ACHN (cell line): ENCODE measurements around the gene DOK7.
"Not testable (repeated sequence)": the region's sequence is repeated elsewhere in the genome, so short reads cannot be mapped to it uniquely, and the experiment has no call there.

Source experiments
- DNase-seq: peaks from one replicate; pipeline ENCODE4 v3.0.0-alpha.2; 2015
- in situ Hi-C: cut with HindIII; loops from 2 replicates; pipeline ENCODE4 v1.10.0; 2017; ENCODE audit warnings: low sequenced_read_pairs, low pct_ligation_motif_present, low pct_unique_long_range_greater_than_20kb

The DOK7 gene

DNA sequence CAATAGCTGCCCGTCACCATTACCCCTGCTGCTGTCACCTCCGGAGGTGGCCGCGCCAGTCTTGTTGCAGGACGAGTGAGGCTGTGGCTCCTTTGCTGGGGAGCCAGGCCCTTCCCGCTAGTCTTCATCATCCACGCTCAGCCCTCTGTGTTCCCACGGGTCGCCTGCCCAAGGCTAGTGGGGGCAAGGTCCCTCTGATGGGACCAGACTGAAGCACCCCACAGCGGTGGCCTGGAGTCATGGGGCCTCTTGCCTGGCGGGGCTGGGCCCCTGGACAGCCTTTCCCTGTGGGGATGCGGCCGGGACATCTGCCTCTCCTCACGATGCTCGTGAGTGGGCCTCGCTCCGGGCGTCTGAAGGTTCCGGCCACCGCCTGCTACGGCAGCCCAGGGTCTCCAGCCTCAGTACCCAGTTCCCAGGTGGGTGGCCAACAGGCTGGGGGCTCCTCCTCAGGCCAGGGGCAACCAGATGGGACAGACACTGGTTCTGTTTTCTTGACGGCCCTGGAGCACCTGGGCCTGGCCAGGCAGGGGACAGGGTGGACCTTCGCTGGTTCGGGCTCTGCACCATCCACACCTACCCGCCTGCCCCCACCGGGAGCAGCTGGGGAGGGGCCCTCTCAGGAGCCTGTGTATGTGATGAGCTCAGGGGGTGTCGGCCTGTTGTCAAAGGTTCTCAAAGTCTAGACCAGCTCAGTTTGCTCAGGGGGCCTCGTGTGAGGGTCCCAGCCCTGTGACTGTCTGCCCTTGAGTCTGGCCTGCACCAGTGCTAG is 32.3 kb downstream of the DOK7 start:
- in situ Hi-C loops, result no loop called here
- DNase-seq, result no peak

DNA sequence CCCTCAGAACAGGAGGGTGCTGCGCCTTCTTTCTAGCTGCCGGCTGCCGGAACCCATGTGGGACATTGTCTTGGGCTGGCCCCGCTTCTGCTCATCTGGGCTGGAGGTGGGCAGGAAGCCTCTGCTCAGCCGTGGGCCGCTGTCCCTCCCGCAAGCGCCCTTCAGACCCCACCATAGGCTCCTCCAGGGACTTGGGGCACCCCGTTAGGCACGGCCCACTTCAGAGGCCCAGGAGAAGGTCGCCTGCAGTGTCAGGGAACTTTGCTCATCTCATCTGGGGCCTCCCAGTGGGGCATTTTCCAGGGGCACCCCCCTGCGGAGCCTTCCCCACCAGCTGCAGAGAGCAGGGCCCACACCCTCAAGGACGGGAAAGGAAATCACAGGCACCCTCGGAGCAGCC is 32.9 kb downstream of the DOK7 start:
- in situ Hi-C loops, result no loop called here

DNA sequence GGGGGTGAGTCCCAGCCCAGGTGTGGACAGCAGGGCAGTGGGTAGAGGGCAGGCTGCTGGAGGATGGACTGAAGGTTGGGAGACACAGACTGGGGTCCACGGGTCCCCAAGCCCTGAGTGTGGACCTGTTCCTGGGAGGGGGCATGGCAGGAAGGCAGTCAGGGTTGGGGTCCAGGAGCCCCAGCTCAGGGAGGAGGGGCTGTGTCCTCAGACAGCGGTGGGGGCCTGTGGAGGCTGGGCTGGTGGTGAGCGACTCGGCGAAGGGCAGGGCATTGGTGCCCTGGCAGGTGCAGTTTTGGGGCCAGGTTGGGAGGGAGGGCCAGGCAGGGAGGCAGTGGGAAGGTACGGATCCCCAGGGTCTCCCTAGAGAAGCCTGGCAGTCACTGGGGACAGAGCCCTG is 34.0 kb downstream of the DOK7 start:
- in situ Hi-C loops, result no loop called here
- DNase-seq, result no peak

More for the DNA sequence above, 32.9 kb downstream of the DOK7 start:
- DNase-seq, result no peak

DNA sequence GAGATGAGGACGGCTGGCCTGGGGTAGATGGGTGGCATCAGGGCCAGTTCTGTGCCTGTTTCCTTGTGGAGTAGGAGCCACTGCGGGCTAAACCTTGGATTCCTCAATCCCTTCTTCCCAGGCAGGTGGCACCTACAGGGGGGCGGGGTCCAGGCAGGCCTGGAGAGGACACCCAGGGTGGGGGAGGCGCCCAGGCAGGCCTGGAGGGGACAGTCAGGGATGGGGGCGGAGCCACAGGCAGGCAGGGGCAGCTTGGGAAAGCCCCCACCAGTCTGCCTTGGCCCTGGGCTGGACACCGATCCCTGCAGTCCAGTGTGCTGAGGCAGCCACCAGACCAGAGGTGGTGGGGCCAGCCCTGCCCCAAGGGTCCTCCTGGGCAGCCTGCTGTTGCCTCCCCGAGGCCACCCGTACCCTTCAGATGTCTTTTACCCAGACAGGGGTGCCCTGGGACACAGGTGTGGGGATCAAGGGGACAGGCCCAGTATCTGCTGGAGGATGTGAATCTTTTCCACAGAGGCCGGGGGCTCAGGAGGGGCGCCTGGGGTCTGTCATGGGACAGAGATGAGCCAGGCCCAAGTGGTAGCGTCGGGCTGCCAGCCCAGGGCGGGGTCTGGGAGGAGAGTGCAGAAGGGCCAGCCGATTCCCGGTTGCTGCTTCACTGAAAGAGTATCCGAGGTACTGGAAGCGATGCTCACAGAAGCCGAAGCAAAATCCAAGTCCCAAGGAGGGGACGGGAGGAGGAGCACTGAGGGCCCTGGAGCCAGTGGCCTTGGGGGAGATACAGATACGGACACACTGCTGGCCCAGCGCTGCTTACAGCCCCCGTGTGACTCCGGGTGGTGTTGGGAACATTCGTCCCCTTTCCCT is 34.6 kb downstream of the DOK7 start:
- in situ Hi-C loops, result no loop called here
- no peak for DNase-seq

DNA sequence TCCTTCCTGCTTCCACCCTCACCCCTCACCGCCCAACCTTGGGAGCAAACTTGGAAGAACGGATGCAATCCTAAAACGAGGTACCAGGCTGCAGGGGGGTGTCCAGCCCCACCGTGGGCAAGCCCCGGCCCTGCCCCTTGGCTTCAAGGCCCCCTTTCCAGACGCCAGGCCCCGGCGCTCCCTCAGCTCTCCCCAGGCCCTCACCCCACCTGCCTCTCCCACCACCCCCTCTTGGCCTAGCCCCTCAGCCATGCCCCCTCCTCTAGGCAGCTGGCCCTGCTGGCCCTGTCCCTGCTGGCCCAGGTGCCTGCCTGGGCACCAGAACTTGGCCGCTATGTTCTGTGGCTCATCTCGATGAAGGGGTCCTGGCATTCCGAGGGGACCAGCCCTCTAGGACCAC is 35.3 kb downstream of the DOK7 start:
- in situ Hi-C loops, result no loop called here
- no peak for DNase-seq

- in situ Hi-C loops, result no loop called here
- DNase-seq, result no peak
These were observed 35.9 kb downstream of the DOK7 start for GRCh38 chr4:3498901-3499510.

DNA sequence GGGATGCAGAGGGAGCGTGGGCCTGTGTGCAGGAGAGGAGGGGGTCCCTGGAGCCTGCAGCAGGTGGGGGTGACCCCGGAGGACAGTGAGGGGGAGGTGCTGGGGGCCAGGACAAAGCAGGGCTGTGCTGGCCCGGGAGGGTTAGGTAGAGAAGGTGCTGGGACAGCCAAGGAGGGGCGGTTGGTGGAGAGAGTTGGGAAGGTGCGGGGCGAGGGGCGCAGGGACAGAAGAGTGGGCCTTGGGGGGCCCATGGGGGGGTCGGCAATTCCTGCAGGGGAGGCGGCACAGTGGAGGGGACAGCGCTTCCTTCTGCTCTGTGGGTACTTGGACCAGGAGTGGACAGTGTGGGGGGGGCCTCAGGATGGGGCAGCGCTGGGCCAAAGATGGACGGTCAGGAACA is 36.6 kb downstream of the DOK7 start:
- in situ Hi-C loops, result no loop called here
- no peak for DNase-seq

- no peak for DNase-seq
- in situ Hi-C loops, result no loop called here
These were observed 37.0 kb downstream of the DOK7 start for GRCh38 chr4:3500111-3500510.

DNA sequence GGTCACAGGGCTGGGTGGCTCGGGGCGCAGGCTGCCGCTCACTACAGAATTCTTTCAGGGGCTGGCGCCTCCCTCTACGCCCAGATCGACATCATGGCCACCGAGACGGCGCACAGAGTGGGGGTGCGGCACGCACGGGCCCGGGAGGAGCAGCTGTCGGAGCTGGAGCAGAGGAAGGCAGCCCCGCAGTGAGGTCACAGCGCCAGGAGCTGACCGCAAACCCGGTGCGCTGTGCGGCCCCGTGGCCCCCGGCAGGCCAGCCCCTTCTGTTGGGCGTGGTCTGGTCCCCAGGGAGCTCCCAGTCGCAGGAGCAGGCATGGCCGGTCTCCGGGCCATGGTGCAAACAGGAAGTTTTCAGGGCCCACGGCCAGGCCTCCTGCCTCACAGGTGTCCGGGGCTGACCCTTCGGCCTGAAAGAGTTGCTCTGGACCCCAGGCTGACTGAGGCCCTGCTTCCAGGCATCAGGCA is 37.6 kb downstream of the DOK7 start:
- no peak for DNase-seq
- in situ Hi-C loops, result no loop called here

GRCh38 chr4:3501126-3501824 is 38.2 kb downstream of the DOK7 start:
- in situ Hi-C loops, result no loop called here
- DNase-seq, result no peak

- in situ Hi-C loops, result no loop called here
- DNase-seq, result no peak
These were observed 38.8 kb downstream of the DOK7 start for GRCh38 chr4:3501825-3502425.

DNA sequence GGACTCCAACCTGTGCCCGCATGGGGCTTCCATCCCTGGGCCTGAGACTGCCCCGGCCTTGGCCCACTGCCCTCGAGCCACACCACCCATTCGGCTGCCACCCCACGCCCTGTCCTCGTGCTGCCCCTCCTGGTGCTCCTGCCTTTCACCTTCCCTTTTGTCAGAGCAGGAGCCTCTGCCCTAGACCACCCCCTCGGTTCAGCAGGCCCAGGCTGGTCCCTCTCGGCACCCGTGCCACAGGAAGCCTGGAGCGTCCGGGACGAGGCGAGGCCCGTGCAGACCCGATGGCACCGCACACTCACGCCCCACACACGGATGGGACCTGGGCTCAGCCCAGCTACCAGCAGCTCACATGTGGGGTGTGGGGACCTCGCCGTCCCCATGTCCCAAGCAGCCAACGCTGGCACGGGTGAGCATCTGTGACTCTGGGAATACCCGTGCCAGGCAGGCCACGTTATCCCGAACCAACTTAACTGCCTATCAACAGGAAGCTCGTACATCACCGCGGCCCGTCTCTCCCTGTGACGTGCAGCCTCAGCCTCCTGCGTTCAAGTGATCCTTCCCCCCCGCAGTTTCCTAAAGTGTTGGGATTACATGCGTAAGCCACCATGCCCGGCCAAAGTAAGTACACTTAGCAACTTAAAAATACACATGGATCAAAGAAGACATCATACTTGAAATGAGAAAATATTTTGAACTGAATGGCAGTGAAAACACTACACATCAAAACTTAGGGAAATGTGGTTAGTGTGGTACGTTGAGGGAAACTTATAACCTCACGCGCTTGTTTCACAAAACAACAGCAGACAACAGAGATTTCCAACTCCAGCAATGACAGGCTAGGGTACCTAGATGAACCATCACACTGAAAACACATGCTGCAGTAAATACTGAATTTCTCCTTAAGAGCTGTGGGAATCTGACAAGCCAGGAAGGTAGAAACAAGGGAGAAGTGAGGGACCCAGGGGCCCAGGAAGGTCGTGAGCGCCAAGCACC is 40.1 kb downstream of the DOK7 start:
- in situ Hi-C loops, result no loop called here
- DNase-seq, result no peak

GRCh38 chr4:3505231-3505630 is 42.1 kb downstream of the DOK7 start:
- no peak for DNase-seq
- in situ Hi-C loops, result no loop called here

DNA sequence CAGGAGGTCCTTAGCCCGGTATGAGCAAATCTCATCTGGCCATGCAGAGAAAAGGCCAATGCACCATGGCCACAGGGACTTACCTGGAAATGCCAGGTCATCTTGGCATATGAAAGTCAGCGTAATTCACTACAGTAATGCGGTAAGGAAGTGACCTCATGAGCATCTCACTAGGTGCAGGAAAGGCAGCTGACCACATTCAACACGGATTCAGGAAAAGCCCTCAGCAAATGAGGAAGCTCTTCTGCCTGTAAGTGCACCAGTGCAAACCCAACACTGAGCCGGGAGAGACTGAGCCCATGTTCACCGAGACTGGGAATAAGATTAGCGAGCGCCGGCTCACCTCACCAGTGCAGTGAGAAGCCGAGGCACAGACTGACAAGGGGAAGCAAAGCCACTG is 45.4 kb downstream of the DOK7 start:
- in situ Hi-C loops, result no loop called here
- DNase-seq, result no peak

DNA sequence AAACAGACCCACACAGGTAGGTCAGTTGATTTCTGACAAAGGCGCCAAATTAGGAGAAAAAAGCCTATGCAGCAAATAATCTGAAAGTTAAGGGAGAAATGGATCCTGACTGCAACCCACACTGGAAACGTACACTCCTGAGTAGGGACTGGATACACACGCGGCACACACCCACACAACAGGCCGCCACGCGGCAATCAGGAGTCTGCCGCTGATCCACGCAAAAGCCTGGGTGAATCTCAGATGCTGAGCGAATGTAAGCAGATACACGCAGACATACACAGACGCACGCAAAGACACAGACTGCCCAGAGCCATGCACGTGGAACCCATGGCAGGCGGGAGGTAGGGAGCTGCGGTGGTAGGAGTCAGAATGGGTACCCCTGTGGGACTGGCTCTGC is 47.4 kb downstream of the DOK7 start:
- no peak for DNase-seq
- in situ Hi-C loops, result no loop called here

DNA sequence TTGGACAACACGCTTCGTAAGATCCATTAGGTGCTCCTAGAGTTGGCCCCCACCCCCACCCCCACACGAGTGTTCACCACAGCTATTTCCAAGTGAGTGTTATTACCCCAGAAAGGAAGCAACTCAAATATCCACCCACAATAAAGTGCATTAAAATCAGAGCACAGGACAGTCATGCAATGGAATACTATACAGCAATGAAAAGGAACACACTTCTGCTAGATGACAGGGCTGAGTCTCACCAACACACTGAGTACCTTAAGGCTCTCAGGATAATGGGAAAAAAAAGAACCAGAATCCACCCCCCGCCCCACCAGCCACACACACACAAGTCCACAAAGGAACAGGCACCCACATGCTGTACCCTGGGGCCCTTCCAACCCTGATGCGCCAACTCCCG is 48.1 kb downstream of the DOK7 start:
- in situ Hi-C loops, result no loop called here
- DNase-seq, result no peak

DNA sequence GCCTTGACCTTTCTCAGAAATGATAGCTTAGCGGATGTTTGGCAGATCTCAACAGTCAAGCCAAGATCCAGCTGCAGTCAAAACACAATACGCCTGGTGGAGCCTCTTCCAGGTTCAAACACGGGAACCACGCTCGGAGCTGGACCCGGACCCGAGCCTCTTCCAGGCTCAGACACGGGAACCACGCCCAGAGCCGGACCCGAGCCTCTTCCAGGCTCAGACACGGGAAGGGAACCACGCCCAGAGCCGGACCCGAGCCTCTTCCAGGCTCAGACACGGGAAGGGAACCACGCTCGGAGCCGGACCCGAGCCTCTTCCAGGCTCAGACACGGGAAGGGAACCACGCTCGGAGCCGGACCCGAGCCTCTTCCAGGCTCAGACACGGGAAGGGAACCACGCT is 48.5 kb downstream of the DOK7 start:
- DNase-seq, in situ Hi-C loops: not testable (repeated sequence)
